Measurements from ENCODE around the gene CHRND. TPM values are rescaled to one million over a fixed set of nuclear protein-coding genes. Genes with fewer than 3 reads are reported as not detected.

Gene CHRND
- 0.49 TPM for polyA plus RNA-seq (2013, experiment 1 of 2; ENCODE audit: insufficient read length)
- 0.41 TPM for polyA plus RNA-seq (2013, experiment 2 of 2; ENCODE audit: insufficient read length)

DNA sequence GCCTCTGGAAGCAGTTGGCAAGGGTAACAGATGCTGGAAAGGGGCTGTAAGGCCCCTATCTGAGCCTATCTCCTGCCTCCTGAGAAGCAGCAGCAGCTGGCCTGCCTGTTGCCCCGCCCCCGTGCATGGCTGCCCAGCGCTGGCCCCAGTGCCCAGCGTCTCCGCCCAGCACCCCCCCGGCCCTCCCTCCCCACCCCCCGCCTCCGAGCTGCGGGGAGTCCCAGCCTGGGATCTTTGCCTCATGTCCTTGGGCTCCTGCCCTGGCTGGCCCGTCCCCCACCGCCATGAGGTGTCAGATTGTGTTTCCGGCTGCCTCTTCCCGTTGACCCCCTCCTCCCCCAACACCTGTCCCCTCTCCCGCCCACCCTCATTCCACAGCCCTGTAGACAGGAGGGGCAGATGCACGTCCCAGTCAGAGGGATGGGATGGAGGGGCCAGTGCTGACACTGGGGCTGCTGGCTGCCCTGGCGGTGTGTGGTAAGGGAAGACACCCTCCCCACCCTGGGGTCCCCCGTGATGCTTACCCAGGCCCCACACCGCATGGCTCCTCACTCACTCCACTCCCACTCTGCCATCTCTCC, at the start of gene CHRND:
CHRND (plus strand) TSS at position 370 of the 581 bp plus-strand sequence; CDS start at position 426, 56 bp downstream.
- DNase-seq = no peak

DNA sequence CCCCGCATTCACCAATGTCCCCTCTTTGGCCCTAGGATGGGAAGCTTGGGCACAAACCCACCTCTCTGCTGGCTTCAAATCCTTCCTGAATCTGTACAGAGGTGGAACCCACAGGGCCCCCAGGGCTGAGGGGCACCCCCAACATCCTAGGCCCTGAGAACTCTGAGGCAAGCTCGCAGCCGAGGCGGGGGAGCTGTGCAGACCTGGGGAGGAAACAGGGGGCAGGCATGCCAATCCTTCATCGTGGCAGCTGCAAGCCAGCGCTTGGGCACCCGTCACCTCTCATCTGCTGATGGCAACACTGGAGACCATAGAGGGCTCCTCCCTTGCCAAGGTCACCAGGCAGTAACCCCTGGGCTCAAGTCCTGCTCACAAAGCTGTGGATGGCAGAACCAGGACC, 49.2 kb upstream of the CHRND start:
- no peak for DNase-seq

DNA sequence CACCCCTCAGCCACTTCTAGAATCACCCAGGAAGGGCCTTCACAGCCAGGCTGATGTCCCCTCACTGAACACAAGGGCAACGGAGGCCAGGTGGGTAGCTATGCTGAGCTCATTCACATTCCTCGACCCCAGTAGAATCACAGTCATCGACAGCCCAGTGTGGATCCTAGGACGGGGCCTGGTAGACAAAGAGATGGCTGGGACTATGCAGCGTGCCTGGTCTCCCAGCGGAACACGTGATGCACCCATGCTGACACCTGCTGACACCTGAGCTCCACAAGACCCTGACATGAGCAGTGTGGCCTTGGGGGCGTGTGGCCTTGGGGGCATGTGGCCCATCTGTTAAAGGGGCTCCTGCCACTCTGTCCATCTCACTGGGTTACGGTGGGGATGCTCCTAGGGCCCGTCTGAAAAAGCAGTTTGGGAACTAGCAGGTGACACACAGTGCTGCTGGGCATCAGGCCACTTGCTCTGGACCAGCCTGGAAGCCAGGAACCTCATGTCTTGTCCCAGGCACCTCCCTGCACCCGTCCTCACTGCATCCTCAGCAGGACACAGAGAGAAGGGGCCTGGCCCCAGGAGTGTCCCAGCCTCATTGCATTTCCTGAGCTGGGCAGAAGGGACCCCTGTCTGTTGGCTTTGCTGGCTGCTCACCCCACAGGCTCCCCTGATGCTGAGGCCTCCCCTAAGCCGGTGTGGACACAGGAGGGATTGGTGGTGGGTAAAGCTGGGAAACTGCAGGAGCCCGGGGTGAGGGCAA, 48.0 kb upstream of the CHRND start:
- no peak for DNase-seq

DNA sequence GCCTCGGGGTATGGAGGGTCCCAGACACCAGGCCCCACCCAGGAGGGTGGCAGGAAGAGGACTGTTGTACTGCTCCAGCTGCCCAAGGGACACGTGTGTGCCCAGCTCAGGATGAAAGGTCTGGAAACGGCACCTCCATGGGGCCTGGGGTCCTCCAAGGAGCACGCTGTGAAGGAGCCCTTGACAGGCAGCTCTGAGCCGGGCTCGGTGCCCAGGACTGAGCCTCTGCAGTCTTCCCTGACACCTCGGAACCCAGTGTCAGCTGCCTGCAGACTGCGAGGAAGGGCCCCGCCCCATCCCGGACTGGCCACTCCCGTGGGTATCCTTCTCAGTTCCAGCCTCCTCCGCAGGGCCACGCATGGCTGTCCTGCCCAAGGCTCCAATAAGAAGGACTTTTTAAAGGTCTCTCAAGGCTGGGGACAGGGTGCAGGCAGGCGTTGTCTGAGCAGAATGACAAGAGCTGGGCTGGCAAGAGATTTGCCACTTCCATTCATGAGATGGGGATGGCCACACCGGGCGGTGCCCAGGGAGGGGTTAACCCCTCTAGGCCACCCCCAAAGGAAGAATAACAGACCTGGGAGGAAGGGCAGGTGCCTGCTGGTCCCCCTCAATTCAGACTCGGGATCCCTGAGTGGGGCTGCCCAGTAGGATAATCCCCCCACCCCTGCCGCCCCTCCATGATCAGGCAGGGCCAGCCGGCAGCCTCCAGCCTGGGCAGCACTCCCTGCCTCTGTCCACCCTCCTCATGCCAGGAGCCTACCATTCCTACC, 47.2 kb upstream of the CHRND start:
- no peak for DNase-seq

DNA sequence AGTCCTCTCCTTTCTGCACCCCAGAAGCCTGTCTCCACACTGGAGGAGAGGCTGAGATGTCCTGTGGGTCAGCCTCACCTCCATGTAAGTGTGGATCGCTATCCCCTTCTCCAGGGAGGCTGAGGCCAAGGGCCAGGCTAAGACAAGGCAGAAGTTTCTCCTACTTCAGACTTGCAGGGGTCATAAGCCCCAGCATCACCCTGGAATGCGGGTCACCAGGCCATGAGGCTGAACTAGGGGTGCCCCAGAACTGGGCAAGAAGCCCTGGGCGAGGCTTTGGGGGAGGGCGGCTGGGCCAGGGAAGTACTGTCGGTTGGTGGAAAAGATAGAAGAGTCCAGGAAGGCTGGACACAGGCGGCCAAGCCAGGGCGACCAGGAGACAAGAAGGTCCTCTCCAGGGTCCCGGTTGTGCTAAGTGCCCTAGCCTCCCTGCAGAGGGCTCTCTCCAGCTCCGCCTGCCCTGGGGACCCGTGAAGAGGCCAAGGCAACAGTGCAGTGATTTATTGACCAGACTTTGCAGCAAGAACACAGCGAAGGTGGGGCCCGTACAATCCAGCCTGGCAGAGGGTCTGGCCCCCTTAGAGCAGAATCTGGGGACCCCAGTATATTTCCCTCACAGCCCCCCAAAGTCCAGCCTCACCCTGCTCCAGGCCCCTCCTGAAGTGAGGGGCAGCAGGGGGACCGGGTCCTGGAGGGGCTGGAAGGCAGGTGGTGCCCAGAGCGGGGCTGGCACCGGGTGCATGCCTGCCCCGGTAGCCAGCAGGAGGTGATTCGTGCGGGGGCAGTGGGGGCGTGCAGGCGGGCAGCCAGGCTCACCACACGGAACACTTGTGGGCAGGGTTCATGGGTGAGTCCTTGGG, 46.4 kb upstream of the CHRND start:
- no peak for DNase-seq

DNA sequence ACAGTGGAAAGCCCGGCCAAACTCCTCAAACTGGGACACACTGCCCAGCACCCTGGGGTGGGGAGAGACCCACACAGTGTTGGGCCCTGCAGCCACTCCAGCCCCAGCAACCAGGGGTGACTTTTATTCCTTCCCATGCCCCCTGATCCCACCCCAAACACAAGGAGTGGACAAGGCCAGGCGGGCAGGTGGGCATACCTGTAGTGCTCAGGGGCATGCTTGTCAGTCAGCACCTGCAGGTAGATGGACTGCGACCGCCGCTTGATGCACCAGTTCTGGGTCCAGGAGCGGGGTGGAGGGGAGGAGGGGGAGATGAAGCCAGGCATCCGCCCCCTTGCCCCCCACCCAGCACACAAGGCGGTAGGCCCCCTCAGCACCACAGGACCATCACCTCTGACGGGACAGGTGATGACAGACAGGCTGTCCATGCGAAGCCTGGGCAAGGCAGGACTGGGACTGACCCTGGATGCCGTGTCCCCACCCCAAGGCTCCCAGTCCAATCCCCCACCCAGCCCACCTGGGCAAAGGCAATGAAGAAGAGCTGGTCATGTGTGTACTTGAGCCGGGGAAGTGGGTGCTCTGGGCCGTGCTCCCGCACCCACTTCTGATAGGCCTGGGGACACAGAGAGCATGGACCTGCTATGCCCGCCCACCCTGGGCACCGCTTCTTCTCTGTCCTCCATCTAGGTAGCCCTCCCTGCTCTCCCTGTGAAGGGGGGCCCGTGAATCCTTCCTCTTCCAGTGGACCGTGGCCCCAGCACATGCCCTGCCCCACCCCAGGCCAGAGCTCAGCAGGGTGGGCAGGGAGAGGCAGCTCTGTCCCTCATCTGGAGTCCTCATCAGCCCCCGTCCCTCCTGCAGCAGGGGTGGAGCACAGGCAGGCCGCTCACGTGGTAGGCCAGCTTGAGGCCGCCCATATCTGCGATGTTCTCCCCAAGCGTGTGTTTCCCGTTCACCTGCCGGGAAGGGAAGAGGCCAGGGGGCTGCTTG, 45.5 kb upstream of the CHRND start:
- DNase-seq = no peak

DNA sequence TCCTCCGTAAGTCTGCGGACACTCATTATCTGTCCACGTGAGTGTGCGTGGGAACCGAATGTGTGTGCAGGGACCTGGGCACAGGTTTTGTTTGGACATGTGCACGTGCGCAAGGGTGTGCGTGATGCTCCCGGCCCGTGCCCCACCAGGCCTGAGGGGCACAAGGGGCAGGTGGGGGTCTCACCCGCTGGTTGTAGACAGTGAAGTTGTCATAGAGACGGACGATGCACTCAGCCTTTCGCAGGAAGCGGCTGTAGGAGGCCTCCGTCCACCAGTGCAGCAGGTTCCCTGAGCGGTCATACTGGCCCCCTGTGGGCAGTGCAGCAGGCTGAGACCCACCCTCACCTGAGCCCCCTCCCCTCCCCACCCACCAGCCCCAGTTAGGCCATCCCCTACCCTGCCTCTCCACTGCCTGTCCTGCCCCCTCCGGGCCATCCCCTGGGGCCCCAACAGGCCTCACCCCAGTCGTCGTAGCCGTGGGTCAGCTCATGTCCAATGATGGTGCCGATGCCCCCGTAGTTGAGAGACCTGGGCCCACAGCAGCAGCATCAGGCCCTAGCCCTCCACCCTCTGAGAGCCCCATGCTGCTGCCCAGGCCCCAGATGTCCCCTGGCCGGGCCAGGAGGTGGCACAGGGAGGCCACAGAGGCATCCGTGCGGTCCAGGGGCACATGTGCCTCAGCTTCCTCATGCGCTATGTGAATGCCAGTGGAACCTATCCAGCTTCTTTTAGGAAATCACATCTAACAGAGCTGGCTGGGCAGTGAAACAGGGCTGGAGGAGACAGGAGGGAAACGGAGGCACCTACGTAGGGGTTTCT, 44.4 kb upstream of the CHRND start:
- no peak for DNase-seq

DNA sequence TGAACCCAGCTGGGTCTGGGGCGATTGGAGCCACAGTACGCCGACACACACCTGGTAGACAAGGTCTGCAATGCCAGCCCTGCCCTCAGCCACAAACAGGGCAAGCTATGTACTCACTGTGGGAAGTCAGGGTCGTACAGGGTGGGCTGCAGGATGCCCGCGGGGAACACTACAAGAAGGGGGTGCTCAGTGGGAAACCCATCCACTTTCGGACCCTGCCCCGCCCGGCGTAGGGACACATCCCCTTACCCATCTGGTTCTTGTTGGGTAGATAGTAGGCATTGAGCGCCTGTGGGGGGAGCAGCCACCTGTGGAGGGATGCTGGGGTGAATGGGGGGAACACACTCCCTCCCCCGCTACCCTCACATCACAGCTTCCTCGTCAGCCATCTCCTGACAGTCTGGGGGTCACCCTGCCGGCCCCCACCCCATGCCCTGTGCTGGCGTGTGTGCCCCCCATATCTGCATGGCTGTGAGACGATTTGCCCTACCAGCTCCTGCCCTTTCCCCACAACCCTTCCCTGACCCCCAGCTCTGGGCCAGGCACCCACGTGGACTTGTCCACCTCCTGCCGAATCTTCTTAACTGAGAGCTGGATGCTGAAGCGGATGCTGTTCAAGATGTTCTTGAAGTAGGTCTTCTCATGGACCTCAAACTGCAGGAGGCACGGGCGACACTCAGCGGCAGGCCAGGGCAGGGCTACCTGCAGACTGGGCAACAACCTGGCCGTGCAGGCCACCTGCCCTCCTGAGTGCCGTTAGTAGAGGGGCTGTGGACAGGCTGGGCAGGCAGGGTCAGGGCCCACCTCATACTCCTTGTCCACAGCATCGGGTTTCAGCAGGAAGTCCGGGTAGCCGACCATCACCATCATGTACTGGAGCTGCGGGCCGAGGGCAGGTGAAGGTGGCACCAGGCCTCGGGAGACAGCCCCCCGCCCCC, 43.4 kb upstream of the CHRND start:
- no peak for DNase-seq

DNA sequence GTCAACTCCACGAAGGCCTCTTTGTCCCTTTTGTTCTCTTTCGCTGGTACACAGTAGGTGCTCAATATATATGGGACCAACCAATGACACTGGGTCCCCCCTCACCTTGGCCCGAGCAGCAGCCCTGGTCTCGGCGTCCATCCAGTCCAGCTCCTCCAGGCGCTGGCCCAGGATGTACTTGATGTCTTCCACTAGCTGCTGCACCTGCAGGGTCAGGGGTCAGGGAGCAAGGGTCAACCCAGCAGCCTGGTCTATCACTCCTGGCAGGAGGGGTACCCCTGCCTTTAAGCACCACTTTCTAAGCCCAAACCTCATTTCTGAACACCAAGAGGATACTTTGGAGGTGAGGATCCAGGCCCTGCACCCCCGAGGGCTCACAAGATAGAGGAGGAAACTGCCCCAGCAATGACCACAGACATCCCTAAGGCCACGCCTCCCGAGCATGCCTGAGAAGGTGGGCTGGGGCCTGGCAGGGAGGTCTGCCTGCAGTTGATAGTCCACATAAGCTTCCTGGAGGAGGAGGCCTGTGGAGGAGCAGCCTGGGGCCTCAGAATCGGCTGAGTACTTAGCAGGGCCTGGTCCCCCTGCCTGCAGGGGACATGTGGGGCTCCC, 42.5 kb upstream of the CHRND start:
- DNase-seq = no peak

DNA sequence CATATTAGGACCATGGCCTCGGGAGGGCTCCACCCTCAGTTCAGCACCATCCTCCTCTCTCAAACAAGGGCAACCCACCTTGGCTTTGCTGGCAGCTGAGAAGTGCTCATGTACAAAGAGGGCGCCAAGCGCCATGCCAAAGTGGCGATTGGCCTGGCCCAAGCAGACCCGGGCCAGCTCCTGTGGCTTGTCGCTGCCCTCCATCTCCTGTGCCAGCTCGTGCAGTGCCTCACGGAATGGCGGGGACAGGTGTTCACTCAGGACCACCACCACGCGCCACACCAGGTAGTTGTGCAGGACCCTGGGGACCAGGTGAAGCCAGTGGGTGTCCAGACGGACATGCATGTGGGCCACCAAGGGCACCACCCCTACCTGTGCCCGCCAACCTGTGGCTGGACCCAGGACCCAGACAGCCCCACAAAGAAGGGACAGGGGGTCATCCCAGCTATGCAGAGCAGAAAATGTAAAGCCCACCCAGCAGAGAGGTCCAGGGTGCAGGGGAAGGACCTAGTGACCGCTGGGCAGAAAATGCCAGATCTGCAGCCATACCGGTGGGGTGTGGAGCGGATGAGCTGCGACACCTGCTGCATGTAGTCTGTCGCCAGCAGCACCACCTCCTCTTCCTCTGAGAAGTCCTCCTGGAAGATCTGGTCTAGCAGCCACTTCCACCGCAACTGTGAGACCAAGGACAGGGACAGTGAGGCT, 41.9 kb upstream of the CHRND start:
- DNase-seq = no peak

DNA sequence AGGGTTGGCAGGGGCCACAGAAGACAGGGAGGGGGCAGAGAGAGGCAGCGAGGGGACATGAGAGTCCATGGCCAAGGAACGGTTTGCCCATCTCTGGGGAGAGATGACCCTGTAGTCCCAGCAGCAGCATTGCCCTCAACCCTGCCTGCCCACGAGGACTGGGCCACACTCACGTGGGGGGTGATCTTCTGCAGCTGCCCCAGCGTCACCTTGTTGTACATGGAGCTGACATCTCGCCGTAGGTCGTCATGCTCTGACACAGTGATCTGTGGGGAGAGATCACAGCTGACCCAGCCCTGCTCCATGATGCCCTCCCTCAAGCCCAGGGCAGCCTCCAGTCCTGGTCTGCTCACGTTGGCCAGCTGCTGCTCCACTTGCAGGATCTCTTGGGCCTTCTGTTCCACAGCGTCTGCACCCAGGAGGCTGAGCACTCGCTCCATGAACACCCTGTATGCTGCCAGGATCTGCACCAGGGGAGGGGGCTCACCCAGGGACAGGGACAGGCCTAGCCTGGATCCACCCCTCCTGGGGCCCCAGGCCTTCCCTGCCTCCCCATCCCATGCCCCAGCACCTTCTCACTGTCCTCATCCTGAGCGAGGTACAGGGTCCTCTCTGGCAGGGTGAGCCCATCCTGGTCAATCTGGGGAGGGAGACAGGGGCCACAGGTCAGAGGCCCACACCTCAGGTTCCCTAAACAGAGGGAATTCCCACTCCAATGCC, 41.2 kb upstream of the CHRND start:
- no peak for DNase-seq

DNA sequence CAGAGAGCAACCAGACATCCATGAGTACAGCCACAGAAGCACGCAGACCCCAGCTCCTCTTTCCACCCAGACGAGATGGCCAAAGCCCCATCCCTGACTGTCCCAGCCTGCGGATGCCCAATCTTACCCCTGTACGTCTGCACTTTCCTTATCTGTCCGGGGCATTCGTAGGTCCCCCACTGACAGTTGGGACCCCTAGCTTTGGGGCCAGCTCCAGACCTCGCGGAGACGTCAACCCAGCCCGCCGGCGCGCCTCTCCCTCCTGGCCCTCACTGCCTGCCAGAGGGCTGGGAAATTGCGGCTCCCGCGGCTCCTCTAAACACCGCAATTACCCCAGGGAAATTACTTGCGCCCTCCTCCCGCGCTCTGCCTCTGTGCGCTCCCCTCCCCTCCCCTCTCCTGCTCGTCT, 40.6 kb upstream of the CHRND start:
- no peak for DNase-seq

DNA sequence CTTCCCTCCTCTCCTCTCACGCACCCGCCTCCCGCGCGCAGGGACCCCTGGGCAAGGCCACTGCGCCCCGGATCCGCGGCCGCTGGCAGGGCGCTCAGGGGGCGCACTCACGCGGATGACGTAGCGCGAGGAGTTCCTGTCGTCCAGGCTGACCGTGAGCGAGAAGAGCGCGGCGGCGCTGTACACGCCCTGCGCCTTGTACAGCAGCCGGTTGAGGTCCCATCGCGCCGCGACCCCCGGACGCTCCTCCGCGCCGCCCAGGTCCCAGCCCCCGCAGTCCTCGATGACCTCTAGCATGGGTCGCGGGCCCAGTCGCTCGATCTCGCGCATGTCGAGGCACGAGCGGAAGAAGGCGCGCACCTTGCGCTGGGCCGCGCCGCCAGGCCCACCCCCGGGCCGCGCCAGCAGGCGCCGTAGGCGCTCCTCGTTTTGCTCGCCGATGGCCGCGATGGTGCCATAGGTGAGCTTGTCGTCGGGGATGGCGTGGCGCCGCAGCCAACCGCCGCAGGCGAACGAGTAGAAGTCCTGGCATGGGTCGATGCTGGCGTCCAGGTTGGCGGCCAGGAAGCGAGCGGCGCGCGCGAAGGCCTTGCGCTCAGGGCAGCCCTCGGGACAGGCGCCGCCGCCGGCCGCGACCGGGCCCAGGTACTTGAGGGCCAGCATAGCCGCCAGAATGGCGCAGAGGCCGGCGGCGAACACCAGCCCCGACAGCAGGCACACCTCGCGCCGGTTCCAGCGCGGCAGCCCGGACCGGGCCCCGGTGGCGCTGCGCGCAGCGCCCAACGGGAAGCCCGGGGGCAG, 40.0 kb upstream of the CHRND start:
- no peak for DNase-seq

DNA sequence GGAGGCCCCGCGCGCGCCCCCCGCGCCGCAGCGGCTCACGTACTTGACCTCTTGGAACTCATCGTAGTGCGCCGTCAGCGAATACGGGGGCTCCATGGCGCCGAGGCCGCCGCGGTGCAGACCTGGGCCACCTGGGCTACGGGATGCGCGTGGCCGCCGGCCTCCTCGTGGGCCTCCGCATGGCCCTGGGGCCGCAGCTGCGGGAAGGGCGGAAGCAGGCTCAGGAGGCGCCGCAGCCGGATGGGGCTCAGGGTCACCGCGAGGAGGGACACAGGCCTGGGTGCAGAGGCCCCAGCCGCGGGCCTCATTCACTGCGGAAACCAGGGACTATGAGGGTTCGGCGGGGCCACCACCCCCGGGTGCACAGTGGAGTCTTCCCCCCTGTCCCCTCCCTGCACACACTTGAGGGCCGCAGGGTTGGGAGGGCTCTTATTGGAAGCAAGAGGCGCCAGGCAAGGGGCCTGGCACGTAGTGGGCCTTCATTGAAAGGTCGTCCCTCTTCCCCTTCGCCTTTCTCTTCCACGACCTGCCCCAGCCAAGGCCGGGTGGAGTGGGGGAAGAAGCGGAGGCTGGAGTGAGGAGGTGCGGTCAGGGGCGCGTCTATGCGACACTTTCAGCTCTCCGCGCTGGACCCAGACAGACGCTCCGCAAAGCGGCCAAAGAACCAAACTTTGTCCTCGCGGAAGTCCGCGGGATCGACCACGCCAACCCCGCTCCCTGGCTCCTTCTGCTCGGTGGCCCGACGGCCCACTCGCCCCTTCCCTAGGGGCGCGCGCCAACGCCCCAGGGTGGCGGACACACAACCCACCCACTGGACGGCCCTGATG, 39.2 kb upstream of the CHRND start:
- DNase-seq = no peak

DNA sequence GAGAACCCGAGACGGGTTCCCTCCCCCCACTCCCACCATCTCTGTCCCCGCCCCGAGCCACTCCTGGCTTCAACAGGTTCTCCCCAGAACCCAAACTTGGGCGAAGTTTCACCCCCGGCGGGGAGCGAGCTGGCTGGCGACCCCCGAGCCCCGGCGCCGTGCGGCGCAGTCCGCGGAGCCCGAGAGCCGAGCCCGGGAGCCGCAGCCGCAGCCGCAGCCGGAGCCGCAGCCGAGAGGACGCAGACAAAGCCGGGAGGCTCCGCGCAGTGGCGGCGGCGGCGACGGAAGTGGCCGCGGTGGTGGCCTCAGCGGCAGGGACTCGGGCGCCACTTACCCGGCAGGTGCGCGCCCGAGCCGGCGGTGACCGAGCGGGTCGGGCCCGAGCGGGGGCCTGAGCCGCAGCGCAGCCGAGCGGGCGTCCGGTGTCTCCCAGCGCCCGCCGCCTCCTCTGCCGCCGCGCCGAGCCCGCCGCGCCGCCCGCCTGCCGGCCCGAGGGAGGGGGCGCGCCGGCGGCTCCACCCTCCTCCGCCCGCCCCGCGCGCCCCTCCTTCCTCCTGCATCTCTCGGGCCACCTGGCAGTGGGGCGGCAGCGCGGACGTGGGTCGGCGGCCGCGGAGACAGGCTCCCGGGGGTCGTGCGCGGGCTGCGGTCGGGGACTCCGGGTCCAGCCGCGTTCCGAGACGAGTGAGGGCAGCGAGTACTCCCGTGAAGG, 38.4 kb upstream of the CHRND start, which contains the start of gene ECEL1:
ECEL1 (minus strand) TSS at position 450 of the 712 bp plus-strand sequence. CDS start 1,181 bp downstream, outside the sequence.
- DNase-seq = no peak

All from fibroblast of skin of abdomen (primary cell).